KG1 (cell line): ENCODE data around the gene SYT9.
"Not testable (repeated sequence)": the region's sequence is repeated elsewhere in the genome, so short reads cannot be mapped to it uniquely, and the experiment has no call there.

Experiments
- DNase-seq: peaks from one replicate; lab custom pipeline; 2025; lab: John Stamatoyannopoulos, UW

Gene SYT9

GRCh38 chr11:7506243-7506642 lies 254.5 kb downstream of the SYT9 start:
- no peak for DNase-seq

- DNase-seq: no peak
Measured at GRCh38 chr11:7508087-7508486, 256.4 kb downstream of the SYT9 start.

GRCh38 chr11:7509966-7510365 lies 258.3 kb downstream of the SYT9 start:
- DNase-seq: no peak

- DNase-seq: no peak
Measured at GRCh38 chr11:7511401-7511800, 259.7 kb downstream of the SYT9 start.

GRCh38 chr11:7512525-7513233 lies 261.0 kb downstream of the SYT9 start:
- no peak for DNase-seq

GRCh38 chr11:7513234-7514098 lies 261.8 kb downstream of the SYT9 start, which contains the start of gene PPFIBP2:
Gene PPFIBP2, plus strand, starts transcription at chr11:7513999. Its CDS starts 35,477 bp downstream, at chr11:7549476.
- no peak for DNase-seq

- DNase-seq: no peak
Measured at GRCh38 chr11:7514099-7514591, 262.4 kb downstream of the SYT9 start.

GRCh38 chr11:7515447-7515886 lies 263.8 kb downstream of the SYT9 start:
- no peak for DNase-seq

GRCh38 chr11:7516475-7516874 lies 264.8 kb downstream of the SYT9 start:
- DNase-seq: no peak

GRCh38 chr11:7517743-7518142 lies 266.0 kb downstream of the SYT9 start:
- DNase-seq: not testable (repeated sequence)
